SK-N-MC (cell line): ENCODE measurements around the gene DLG2.

Source experiments
- DNase-seq: peaks from one replicate; pipeline ENCODE4 v3.0.0-alpha.2; 2011; ENCODE audit warnings: low read depth, low spot score
- H3K27ac ChIP-seq: fragments of 200-600 bp; sonication (generic); 2 replicates; pipeline ENCODE4 v1.5.1; 2016; ENCODE audit warnings: mixed run types
- H3K36me3 ChIP-seq: fragments of 200-600 bp; sonication (generic); 2 replicates; pipeline ENCODE4 v1.6.1; 2017; ENCODE audit warnings: antibody characterized with exemption, low read length, mixed read lengths; ENCODE audit not compliant: insufficient read depth
- H3K4me3 ChIP-seq: fragments of 200-600 bp; sonication (generic); 2 replicates; pipeline ENCODE4 v1.5.1; 2016
- H3K9ac ChIP-seq: fragments of 200-600 bp; sonication (generic); 2 replicates; pipeline ENCODE4 v1.8.0; 2017; ENCODE audit warnings: mixed run types, mixed read lengths; ENCODE audit not compliant: insufficient read length
- H3K9me3 ChIP-seq: fragments of 200-600 bp; sonication (generic); 2 replicates; pipeline ENCODE4 v1.6.1; 2017; ENCODE audit warnings: low read depth, mild to moderate bottlenecking, antibody characterized with exemption, low read length, moderate library complexity, mixed read lengths
- EZH2 ChIP-seq: fragments of 200-600 bp; sonication (generic); IDR thresholded peaks from one replicate; pipeline ENCODE4 v1.6.1; 2017; ENCODE audit warnings: antibody characterized with exemption
- FOXP2 ChIP-seq: optimal IDR thresholded peaks from 2 replicates; pipeline ENCODE3; 2011; ENCODE audit warnings: mild to moderate bottlenecking, moderate library complexity; ENCODE audit not compliant: insufficient read depth; ENCODE audit errors: extremely low read length, control extremely low read depth
- POLR2AphosphoS5 ChIP-seq: IDR thresholded peaks from 2 replicates; pipeline ENCODE4 v1.6.1; 2012; ENCODE audit warnings: mild to moderate bottlenecking, low read depth, low read length, borderline replicate concordance

Gene DLG2

GRCh38 chr11:84408946-84409411 lies 1218.2 kb downstream of the DLG2 start:
- Histone ChIP-seq H3K9me3 (no peaks in the 10 kb centered on the region), H3K36me3 (no peaks in the 10 kb centered on the region), H3K27ac (no peak overlapping the region), H3K4me3 (no peak overlapping the region), H3K9ac (no peak overlapping the region)
- TF ChIP-seq FOXP2 (no peak), EZH2 (no peak), POLR2AphosphoS5 (no peak)
- no peak for DNase-seq

DNA sequence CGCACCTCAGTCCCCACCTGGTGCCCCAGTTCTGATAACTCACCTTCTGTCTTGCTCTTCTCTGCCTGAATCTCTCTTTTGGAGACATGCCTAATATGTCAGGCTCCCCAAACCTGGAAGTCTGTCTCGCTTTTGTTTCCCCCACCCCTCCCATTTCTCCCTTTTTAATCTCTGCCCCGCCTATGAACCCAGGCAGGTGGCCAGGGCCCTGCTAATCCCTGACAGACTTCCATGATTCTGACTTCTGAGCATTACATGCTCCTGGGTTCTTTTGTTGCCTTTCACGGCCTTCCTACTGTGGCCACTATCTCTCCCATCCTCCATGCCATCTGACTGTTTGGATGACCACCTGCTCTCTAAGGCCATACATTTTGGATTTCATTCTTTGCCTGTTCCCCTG lies 1220.1 kb downstream of the DLG2 start:
- TF ChIP-seq EZH2 = no peak
- no peak for TF ChIP-seq POLR2AphosphoS5
- TF ChIP-seq FOXP2 = no peak

GRCh38 chr11:84398017-84398626 lies 1229.0 kb downstream of the DLG2 start:
- DNase-seq = no peak
- Histone ChIP-seq H3K27ac (no peak overlapping the region), H3K9ac (no peak overlapping the region), H3K9me3 (no peaks in the 10 kb centered on the region), H3K4me3 (no peak overlapping the region), H3K36me3 (no peaks in the 10 kb centered on the region)
- TF ChIP-seq FOXP2 (no peak), POLR2AphosphoS5 (no peak), EZH2 (no peak)

More for the DNA sequence above, 1220.1 kb downstream of the DLG2 start:
- Histone ChIP-seq H3K27ac (no peak overlapping the region), H3K9ac (no peak overlapping the region), H3K9me3 (no peaks in the 10 kb centered on the region), H3K4me3 (no peak overlapping the region), H3K36me3 (no peaks in the 10 kb centered on the region)
- DNase-seq = no peak

- no peak overlapping the region for H3K27ac ChIP-seq
- H3K36me3 ChIP-seq = no peaks in the 10 kb centered on the region
- DNase-seq = no peak
- TF ChIP-seq EZH2 (no peak), FOXP2 (no peak), POLR2AphosphoS5 (no peak)
- H3K4me3 ChIP-seq = no peak overlapping the region
- H3K9me3 ChIP-seq = no peaks in the 10 kb centered on the region
- H3K9ac ChIP-seq = no peak overlapping the region
These were observed 1230.6 kb downstream of the DLG2 start for GRCh38 chr11:84396521-84396920.

DNA sequence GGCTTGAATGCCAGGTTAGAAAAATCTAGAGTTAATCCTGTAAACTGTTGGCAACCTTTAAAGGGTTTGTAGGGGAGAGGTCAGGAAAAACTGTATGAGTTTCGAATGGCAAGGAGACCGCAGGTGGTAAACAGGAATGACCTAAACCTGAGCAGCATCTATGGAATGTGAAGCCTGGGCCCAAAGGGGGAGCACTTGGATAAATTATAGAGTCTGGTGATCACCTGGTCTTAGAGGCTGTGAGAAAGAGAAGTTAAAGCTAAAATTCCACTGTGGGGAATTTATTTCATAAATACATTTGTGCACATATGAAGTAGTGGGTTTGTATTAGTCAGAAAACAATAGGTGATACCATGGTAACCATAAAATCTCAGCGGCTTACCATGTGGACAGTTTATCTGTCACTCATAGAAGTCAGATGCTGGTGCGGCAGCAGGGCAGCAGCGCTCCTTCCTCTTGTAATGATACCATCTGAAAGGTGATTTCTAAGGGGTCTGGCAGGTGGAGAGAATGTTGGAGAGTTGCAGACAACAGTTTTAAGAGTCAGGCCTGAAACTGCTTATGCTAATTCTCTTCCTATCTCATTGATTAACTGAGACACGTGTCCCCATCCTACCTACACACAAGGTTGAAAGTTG lies 1236.6 kb downstream of the DLG2 start:
- Histone ChIP-seq H3K9ac (no peak overlapping the region), H3K36me3 (no peaks in the 10 kb centered on the region), H3K27ac (peak overlapping the region; percentile 81), H3K4me3 (no peak overlapping the region), H3K9me3 (no peaks in the 10 kb centered on the region)
- no peak for DNase-seq
- no peak for TF ChIP-seq POLR2AphosphoS5
- no peak for TF ChIP-seq EZH2
- no peak for TF ChIP-seq FOXP2

DNA sequence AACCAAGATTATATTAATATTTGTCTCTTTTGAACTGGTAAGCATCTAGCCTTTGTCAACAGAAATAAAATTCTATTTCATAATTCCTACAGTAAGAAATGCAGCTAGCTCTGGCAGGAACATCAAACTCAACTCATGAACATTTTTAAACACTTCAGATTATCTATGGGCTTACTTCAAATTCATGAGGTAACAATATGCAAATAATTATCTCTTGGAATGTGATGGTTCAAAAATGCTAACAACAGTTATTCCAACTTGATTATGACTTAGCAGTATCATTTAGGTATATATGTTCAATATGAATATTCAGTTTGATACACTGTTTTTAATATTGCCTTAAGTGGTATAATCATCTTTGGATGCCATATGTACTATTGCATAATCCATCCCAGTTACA lies 1237.4 kb downstream of the DLG2 start:
- H3K4me3 ChIP-seq = peak overlapping the region; percentile 15; the same call in 1 of the 2 replicates
- H3K9ac ChIP-seq = no peak overlapping the region
- TF ChIP-seq EZH2 (no peak), FOXP2 (no peak), POLR2AphosphoS5 (no peak)
- H3K36me3 ChIP-seq = no peaks in the 10 kb centered on the region
- H3K9me3 ChIP-seq = no peaks in the 10 kb centered on the region
- peak overlapping the region; percentile 81 for H3K27ac ChIP-seq
- peak; percentile 37 for DNase-seq

- H3K4me3 ChIP-seq = no peak overlapping the region
- TF ChIP-seq EZH2 (no peak), POLR2AphosphoS5 (no peak), FOXP2 (no peak)
- H3K27ac ChIP-seq = peak overlapping the region; percentile 48; the same call in 1 of the 2 replicates
- no peaks in the 10 kb centered on the region for H3K36me3 ChIP-seq
- H3K9ac ChIP-seq = no peak overlapping the region
- no peaks in the 10 kb centered on the region for H3K9me3 ChIP-seq
- DNase-seq = peak; percentile 65
These were observed 1242.4 kb downstream of the DLG2 start for GRCh38 chr11:84384731-84385130.

GRCh38 chr11:84383576-84383975 lies 1243.6 kb downstream of the DLG2 start:
- TF ChIP-seq POLR2AphosphoS5 = no peak
- TF ChIP-seq FOXP2 = no peak
- TF ChIP-seq EZH2 = no peak
- H3K27ac ChIP-seq = peak overlapping the region; percentile 88
- no peaks in the 10 kb centered on the region for H3K9me3 ChIP-seq
- no peaks in the 10 kb centered on the region for H3K36me3 ChIP-seq
- H3K4me3 ChIP-seq = no peak overlapping the region
- H3K9ac ChIP-seq = no peak overlapping the region
- no peak for DNase-seq
